A673 (cell line): ENCODE measurements around the gene SRGAP1.

Experiments
- EZH2 ChIP-seq: fragments of 200-600 bp; sonication (generic); IDR thresholded peaks from 2 replicates; pipeline ENCODE4 v1.6.1; 2017; ENCODE audit warnings: borderline replicate concordance, low read depth, mild to moderate bottlenecking, mixed read lengths, antibody characterized with exemption, low read length; ENCODE audit not compliant: poor library complexity, severe bottlenecking
- TF ChIP-seq, protein P1 (sequence below): fragments of 300-800, 200-600 bp; sonication (generic); conservative IDR thresholded peaks from 2 replicates; pipeline ENCODE4 v1.5.1; 2017; ENCODE audit warnings: low read depth, mild to moderate bottlenecking, antibody characterized with exemption, low read length, moderate library complexity, mixed read lengths

DNA sequence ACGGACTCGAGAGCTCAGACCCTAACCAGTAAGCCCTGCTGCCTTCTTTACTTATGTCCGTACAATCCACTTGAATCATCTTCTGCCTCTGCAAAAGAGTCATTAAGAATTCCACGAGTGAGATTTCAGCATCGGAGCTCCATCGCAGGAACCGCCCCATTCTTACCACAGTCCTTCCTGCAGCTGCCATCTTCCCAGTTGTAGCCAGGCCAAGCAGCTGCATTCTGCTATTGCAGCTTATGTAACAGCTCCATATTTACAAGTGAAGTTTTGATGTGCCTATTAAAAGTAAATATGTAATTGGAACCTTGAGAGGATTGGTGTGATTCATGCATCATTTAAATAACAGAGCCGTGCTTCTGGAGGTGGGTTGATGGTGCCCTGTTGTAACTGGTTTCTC is 220.2 kb downstream of the SRGAP1 start:
- TF ChIP-seq, protein P1, sequence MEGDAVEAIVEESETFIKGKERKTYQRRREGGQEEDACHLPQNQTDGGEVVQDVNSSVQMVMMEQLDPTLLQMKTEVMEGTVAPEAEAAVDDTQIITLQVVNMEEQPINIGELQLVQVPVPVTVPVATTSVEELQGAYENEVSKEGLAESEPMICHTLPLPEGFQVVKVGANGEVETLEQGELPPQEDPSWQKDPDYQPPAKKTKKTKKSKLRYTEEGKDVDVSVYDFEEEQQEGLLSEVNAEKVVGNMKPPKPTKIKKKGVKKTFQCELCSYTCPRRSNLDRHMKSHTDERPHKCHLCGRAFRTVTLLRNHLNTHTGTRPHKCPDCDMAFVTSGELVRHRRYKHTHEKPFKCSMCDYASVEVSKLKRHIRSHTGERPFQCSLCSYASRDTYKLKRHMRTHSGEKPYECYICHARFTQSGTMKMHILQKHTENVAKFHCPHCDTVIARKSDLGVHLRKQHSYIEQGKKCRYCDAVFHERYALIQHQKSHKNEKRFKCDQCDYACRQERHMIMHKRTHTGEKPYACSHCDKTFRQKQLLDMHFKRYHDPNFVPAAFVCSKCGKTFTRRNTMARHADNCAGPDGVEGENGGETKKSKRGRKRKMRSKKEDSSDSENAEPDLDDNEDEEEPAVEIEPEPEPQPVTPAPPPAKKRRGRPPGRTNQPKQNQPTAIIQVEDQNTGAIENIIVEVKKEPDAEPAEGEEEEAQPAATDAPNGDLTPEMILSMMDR, result no peak
- no peak for TF ChIP-seq EZH2
